Measurements from ENCODE around the gene LMTK2.

LMTK2 gene

DNA sequence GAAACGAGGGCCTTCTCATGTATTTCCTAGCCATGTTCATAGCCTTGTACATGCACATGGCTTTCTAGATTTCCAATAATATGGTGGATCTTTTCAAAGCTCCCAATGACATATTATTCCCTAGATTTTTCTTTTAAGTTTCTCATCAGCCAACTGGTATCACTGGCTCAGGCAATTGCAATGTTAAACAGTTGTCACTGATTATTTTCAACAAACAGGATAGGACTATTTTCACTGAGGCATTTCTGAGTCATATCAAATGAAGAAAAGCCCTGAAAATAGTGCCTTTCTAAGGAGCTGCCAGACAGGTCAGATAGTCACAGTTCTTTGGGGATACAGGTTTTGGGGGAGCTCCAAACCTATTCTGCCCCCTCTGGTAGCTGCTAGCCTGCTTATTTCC, 4.5 kb upstream of the LMTK2 start:
- no peak for TF ChIP-seq CTCF (IDR thresholded peaks at IDR 0.05; ENCODE audit: low read depth, low read length)

DNA sequence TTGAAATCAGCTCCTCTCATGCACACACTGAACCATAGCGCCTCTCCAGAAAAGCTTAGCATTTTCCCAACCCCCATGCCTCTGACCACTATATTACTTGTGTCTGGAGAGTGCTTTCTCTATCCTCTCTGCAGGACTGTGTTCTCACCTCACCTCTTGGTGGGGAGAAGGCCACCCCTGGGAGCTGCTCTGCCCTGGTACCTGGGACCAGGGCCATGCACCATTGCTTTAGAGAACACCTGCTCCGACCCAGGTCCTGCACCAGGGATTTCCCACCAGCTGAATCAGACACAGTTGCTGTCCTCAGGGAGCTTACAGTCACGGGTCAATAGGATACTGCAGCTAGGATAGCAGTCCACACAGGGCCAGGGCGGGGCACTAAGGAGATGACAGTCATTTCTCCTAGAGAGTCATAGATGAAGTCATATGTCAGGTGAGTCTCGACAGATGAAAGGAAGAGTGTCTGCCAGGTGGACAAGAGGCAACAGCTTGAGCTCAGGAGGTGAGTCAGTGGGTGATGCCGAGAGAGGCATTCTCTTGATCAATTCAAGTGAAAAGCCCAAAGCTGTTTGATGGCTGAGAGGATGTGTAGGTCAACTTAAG, 619 bp upstream of the LMTK2 start:
- DNase-seq (ENCODE audit: extremely low read depth, low read depth), result no peak
- TF ChIP-seq CTCF (IDR thresholded peaks at IDR 0.05; ENCODE audit: low read depth, low read length), result no peak

More for the DNA sequence above, 4.5 kb upstream of the LMTK2 start:
- DNase-seq (ENCODE audit: extremely low read depth, low read depth), result no peak

GRCh38 chr7:98107313-98107721, 655 bp downstream of the LMTK2 start:
- TF ChIP-seq CTCF (IDR thresholded peaks at IDR 0.05; ENCODE audit: low read depth, low read length), result no peak
- DNase-seq (ENCODE audit: extremely low read depth, low read depth), result no peak

DNA sequence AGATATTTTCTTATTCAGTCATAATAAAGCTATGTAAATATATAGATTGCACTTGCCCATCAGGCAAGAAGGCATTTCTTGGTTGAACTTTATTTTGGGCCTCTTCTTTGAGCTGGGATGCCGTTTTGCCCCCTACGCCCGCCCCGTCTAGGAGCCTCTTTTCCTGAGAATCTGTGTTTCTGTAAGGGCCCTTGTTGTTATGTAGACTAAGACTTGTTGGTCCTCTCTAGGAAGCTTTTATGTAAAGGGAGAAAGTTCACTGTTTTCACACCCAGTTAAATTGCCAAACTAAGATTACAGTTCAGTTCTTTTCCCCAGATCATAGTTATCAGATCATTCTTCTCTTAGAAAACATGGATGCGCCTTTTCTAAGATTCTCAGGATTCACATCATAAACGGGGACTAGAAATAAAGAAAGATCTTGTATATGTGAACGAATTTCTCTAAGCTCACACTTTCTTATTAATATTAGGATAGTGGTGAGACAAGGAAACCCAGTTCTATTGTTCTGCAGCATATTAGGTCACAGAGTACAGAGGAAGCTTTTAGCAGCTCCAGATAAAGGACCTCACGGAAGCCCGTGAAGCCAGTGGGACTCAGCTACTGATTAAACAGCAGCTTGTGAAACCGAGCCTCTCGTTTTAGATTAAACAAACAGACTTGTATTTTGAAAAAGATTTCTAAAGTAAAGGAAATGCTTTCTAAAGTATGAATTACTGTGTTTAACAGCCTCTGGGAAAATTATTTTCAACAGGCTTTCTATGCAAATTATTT, 3.8 kb downstream of the LMTK2 start:
- TF ChIP-seq CTCF (IDR thresholded peaks at IDR 0.05; ENCODE audit: low read depth, low read length), result no peak
- no peak for DNase-seq (ENCODE audit: extremely low read depth, low read depth)

DNA sequence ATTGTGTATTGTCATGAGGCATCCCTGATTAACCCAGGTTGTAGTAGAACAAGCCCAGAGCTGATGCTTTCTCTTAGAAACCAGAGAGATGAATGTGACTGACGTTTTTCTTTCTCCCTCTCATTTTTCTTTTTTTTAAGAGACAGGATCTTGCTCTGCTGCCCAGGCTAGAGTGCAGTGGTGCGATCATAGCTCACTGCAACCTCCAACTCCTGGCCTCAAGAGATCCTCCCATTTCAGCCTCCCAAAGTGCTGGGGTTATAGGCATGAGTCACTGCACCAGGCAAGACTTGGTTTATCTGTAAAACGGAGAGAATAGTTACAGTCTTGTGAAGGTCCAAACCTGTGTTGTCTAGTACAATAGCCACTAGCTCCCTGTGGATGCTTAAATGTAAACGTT, 5.4 kb downstream of the LMTK2 start:
- no peak for DNase-seq (ENCODE audit: extremely low read depth, low read depth)
- no peak for TF ChIP-seq CTCF (IDR thresholded peaks at IDR 0.05; ENCODE audit: low read depth, low read length)

- no peak for DNase-seq (ENCODE audit: extremely low read depth, low read depth)
- TF ChIP-seq CTCF (IDR thresholded peaks at IDR 0.05; ENCODE audit: low read depth, low read length), result no peak
These were observed 9.3 kb downstream of the LMTK2 start for GRCh38 chr7:98115746-98116525.
